Left renal pelvis (tissue), 4 donors: Measurements from ENCODE around the gene WDR4. TPM values are rescaled to one million over a fixed set of nuclear protein-coding genes. Genes with fewer than 3 reads are reported as not detected.
"Not testable (repeated sequence)": the region's sequence is repeated elsewhere in the genome, so short reads cannot be mapped to it uniquely, and the experiment has no call there.

ENCODE experiments used
- DNase-seq, 4 donors: peaks; one replicate each; pipeline ENCODE4 v3.0.0-alpha.2; 2013; ENCODE audit warnings: low read depth in 4 of 4, low spot score in 3 of 4
- polyA plus RNA-seq, 4 donors: library from polyadenylated mRNA; unstranded; fragments of 120-200 nt; gene quantifications; one replicate each; pipeline ENCODE4 v1.2.1, GENCODE V29; 2013; ENCODE audit not compliant: insufficient read length in 4 of 4

The WDR4 gene
- polyA plus RNA-seq, 4 donors = 7.1 to 15.4 (median 10.3) TPM

- DNase-seq = no peak
Observed at GRCh38 chr21:42820616-42821465, 58.5 kb downstream of the WDR4 start.

GRCh38 chr21:42819861-42820615, 59.3 kb downstream of the WDR4 start:
- DNase-seq = no peak

DNA sequence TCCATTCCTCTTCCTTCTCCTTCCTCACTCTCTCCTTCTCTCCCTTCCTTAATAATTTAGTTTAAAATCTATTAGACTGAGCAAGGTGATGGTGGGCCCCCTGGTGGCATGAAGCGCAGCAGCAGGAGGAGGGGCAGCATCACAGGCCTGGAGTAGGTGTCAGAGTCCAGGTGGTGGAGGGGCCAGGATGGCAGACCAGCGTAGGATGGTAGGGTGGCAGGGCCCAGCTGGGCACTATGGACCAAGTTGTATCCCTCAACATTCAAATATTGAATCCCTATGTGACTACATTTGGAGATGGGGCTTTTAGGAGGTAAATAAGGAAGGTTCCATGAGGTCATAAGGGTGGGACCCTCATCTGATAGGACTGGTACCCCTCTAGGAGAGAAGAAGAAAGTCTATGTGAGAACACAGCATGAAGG, 61.0 kb downstream of the WDR4 start:
- DNase-seq = peak in 1 of 4 donors; percentile 8

DNA sequence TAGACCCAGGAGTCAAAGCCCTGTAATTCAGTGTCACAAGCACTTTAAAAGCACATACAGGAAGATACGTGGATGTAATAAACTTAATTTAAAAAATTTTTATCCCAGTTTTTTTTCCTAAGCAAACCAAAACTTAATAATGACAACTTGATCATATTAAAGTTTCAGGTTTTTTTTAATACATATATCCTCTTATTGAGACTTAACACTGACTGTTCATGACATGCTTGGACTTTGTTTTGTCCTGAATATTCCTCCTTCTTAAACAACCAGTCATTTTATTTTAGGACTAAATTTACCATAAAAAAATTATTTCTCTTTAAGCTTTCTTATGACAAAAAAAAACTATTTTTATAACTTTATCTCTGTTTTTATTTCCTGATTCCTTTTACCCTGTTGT, 64.1 kb downstream of the WDR4 start:
- DNase-seq = no peak

DNA sequence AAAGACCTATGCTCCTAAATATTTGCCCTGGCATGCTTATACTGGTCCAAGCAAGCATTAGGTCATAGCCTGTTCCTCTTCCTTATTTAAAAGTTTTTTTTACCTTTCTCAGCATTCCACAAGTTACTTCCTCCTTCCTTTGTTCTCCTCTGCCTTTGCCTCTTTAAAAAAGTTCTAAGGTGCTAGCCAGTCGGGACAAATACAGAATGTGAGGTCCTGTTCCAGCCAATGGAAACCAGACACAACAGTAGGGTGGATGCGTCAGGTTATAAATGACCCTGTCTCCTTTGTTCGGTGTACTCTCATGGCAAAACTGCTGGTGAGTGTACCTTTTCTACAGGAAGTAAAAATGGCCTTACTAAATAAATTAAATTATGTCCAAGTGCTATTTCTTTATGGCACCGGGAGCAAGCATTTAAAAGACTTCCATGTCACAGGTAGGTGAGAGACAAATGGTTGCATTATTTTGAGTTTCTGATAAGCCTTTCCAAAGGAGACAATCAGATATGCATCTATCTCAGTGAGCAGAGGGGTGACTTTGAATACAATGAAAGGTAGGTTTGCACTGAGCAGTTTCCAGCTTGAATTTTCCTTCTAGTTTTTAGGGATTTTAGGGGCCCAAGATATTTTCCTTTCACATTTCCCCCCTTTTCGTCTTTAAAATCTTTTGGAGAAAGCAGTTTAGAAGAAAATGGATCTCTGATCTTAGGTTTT, 66.7 kb downstream of the WDR4 start:
- not testable (repeated sequence) for DNase-seq

GRCh38 chr21:42811960-42812359, 67.4 kb downstream of the WDR4 start:
- DNase-seq = no peak

DNA sequence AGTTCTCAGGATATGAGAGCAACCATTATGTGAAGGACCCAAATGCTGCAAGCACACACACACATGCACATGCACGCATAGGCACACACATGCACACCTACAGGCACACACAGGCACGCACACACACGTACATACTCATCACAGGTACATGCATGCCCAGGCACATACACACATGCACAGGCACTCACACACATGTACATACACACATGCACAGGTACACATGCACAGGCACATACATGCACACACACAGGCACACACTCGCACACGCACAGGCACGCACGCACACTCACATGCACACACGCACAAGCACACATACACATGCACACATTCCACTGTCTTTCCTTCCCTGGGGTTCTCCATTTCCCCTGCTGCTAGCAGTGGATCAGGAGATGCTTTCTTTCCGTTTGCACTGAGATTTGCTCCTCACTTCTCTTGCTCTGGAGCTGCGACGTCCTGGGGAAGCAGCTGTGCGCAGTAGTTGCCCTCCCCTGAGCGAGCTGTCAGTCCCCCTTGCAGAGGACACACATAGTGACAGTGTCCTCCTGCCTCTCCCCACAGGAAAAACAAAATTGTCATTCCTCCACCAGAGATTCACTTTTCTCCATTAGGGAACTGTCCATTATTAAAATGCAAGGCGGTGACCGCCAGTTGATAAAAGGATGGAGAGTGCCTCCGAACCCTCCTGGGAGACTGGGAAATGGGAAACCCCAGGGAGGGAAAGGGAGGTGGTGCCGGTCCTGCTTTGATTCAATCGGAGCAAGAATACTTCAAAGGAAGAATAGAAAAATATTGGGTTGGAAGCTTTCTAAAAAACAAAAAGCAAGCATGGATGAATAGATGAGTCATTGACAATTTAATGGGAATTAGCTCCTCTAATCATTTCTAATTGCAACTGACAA, 69.5 kb downstream of the WDR4 start:
- DNase-seq = no peak

- no peak for DNase-seq
Observed at GRCh38 chr21:42809171-42809570, 70.2 kb downstream of the WDR4 start.

DNA sequence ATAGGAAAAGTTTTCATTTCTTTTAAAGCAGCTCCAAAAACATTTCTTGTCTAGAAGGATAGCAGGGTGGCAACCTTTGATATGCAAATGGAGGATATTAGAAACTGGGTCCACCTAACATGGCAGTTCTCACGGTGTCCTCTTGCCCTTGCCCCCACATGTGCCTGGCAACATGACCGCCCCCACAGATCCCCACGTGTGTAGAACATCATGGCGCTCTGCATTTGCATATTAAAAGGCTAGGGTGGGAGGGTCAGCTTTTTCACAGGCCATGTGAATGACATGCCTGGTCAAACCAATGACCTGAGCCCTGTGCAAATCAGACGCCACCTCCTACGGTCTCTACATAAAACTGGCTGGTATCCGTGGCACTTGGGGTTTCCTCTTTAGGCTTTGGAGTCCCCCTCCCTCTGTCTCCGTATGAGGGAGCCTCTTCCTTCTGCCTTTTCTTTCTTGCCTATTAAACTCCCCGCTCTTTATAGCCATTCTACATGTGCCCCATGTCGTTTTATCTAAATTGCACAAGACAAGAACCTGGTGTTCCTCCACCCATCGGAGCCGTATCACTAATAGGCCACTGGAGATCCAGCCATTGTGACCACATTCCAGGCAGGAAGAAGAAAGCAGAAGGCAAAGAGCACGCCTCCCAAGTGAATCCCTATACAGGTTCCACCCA, 71.3 kb downstream of the WDR4 start:
- DNase-seq = no peak

DNA sequence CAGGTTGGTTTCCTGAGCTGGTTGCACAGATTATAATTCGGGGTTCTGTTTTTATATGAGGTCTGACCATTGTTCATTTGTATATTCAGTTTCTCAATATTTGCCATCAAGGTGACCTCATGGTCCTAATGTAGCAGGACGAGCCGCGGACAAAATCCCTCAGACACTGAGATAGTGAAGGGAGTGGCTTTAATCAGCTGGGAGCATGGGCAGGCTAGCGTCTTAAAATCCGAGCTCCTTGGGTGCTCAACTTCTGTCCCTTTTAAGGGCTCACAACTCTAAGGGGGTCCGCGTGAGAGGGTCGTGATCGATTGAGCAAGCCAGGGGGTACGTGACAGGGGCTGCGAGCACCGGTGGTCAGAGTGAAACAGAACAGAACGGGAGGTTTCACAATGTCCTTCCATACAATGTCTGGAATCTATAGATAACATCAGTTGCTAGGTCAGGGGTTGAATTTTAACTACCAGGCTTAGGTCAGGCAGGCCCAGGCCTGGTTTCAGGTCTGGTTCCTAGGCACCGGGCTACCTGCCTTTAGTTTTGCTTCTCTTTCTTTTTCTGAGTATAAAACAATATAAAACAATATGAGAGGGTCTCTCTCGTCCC, 71.9 kb downstream of the WDR4 start:
- DNase-seq = not testable (repeated sequence)

- DNase-seq = no peak
Observed at GRCh38 chr21:42806509-42807140, 72.7 kb downstream of the WDR4 start.

- not testable (repeated sequence) for DNase-seq
Observed at GRCh38 chr21:42801616-42802015, 77.7 kb downstream of the WDR4 start.

- no peak for DNase-seq
Observed at GRCh38 chr21:42799948-42800347, 79.4 kb downstream of the WDR4 start.

DNA sequence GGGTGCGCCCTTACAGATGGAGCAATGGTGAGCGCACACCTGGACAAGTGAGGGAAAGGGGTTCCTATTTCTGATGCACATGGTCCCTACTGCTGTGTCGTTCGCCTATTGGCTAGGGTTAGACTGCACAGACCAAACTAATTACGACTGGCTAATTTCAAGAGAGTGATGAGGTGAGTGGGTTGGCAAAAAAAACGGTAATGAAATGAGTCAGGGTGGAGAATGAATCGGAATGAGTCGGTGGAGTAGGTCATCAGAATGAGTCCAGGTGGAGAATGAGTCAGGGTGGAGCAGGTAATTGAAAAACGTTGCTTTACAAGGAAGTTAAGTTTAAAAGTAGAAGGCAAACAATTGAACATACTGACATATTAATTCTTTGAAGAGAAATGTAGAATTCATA, 79.8 kb downstream of the WDR4 start:
- DNase-seq = no peak

Other genes with a start within 250 kb of the WDR4 start
- gene PDE9A, start 225.9 kb downstream of the WDR4 start, polyA plus RNA-seq = 10 to 100 TPM in 3 of 4 donors, 1 to 10 TPM in 1; 7.3 to 41.0 (median 38.6) TPM
- gene NDUFV3, start 13.8 kb upstream of the WDR4 start, polyA plus RNA-seq = 10 to 100 TPM; 31.2 to 44.1 (median 38.7) TPM
- gene ERVH48-1, start 46.1 kb upstream of the WDR4 start, polyA plus RNA-seq = 1 to 10 TPM in 1 of 4 donors, under 1 TPM in 3; 0.29 to 1.2 (median 0.50) TPM
- 10 to 100 TPM; 20.7 to 29.6 (median 25.6) TPM for gene PKNOX1, start 95.0 kb upstream of the WDR4 start, polyA plus RNA-seq
- gene CBS, start 196.3 kb upstream of the WDR4 start, polyA plus RNA-seq = 10 to 100 TPM in 3 of 4 donors, 1 to 10 TPM in 1; 3.6 to 57.5 (median 29.7) TPM
- gene U2AF1, start 228.0 kb upstream of the WDR4 start, polyA plus RNA-seq = 10 to 100 TPM; 25.6 to 85.9 (median 36.5) TPM